NOMO-1 (cell line): ENCODE measurements around the gene TMEM41A.
A peak's percentile ranks its signal among the peaks of the same experiment; 100 is the strongest.

Experiments used
- DNase-seq, 2 experiments: peaks; one replicate each; lab custom pipeline; 2025; ENCODE audit not compliant: unreplicated experiment in 2 of 2; lab: John Stamatoyannopoulos, UW

Gene TMEM41A

GRCh38 chr3:185498503-185499396, at the start of gene TMEM41A:
TMEM41A (minus strand) TSS chr3:185499035; CDS start chr3:185498961, 74 bp downstream.
- DNase-seq, result peak; percentile 88 to 98

GRCh38 chr3:185540695-185541094, 41.9 kb upstream of the TMEM41A start:
- no peak for DNase-seq

- DNase-seq, result no peak
Observed at GRCh38 chr3:185539934-185540333, 41.1 kb upstream of the TMEM41A start.

GRCh38 chr3:185537369-185537970, 38.6 kb upstream of the TMEM41A start:
- peak; percentile 98 to 100 for DNase-seq

GRCh38 chr3:185534511-185534910, 35.7 kb upstream of the TMEM41A start:
- no peak for DNase-seq

GRCh38 chr3:185532901-185533300, 34.1 kb upstream of the TMEM41A start:
- DNase-seq, result no peak

- no peak for DNase-seq
Observed at GRCh38 chr3:185530856-185531255, 32.0 kb upstream of the TMEM41A start.

GRCh38 chr3:185528532-185528931, 29.7 kb upstream of the TMEM41A start:
- DNase-seq, result no peak

- no peak for DNase-seq
Observed at GRCh38 chr3:185527364-185527763, 28.5 kb upstream of the TMEM41A start.

- no peak for DNase-seq
Observed at GRCh38 chr3:185526349-185526951, 27.6 kb upstream of the TMEM41A start.

- DNase-seq, result no peak
Observed at GRCh38 chr3:185521349-185522138, 22.7 kb upstream of the TMEM41A start.

- no peak for DNase-seq
Observed at GRCh38 chr3:185519021-185519420, 20.2 kb upstream of the TMEM41A start.

GRCh38 chr3:185517387-185518130, 18.7 kb upstream of the TMEM41A start:
- no peak for DNase-seq

GRCh38 chr3:185511711-185512110, 12.9 kb upstream of the TMEM41A start:
- DNase-seq, result no peak

GRCh38 chr3:185508335-185508991, 9.6 kb upstream of the TMEM41A start:
- DNase-seq, result no peak

GRCh38 chr3:185507883-185508282, 9.0 kb upstream of the TMEM41A start:
- no peak for DNase-seq

- no peak for DNase-seq
Observed at GRCh38 chr3:185504636-185505035, 5.8 kb upstream of the TMEM41A start.

GRCh38 chr3:185503521-185503920, 4.7 kb upstream of the TMEM41A start:
- no peak for DNase-seq

GRCh38 chr3:185502987-185503386, 4.2 kb upstream of the TMEM41A start:
- no peak for DNase-seq

- no peak for DNase-seq
Observed at GRCh38 chr3:185490241-185490640, 8.6 kb downstream of the TMEM41A start.
